OCI-LY7 (cell line): ENCODE measurements around the gene C1orf210. TPM values are rescaled to one million over a fixed set of nuclear protein-coding genes. Genes with fewer than 3 reads are reported as not detected.

Experiments used
- BruUV-seq: library from RNA; stranded (reverse); fragments of 400-500 nt; replicated peaks from 2 replicates; lab custom pipeline; 2021; lab: Mats Ljungman, UMichigan
- CTCF ChIA-PET: fragments of 300-600 bp; sonication (Branson Sonifier 250); formaldehyde crosslinking; loops from one replicate; lab custom pipeline; 2022; ENCODE audit warnings: antibody characterized with exemption; ENCODE audit not compliant: unreplicated experiment; lab: Charles Lee
- POLR2A ChIA-PET: fragments of 300-600 bp; sonication (Branson Sonifier 250); formaldehyde crosslinking; loops from one replicate; lab custom pipeline; 2022; ENCODE audit warnings: antibody characterized with exemption; lab: Charles Lee
- DNase-seq: peaks from one replicate; pipeline ENCODE4 v3.0.0-alpha.2; 2015; ENCODE audit warnings: low spot score
- H2AFZ ChIP-seq: fragments of 200-600 bp; sonication (generic), shearing (Covaris generic); 2 replicates; pipeline ENCODE4 v1.6.1; 2014; ENCODE audit warnings: mild to moderate bottlenecking, antibody characterized with exemption, low read length, moderate library complexity
- H3K27ac ChIP-seq: fragments of 200-600 bp; sonication (generic); 2 replicates; pipeline ENCODE4 v1.5.1; 2014; ENCODE audit warnings: mixed run types, low read depth, mild to moderate bottlenecking, moderate library complexity, low read length, inconsistent platforms; ENCODE audit not compliant: poor library complexity, severe bottlenecking
- H3K36me3 ChIP-seq: fragments of 200-600 bp; sonication (generic); 2 replicates; pipeline ENCODE4 v1.6.1; 2014; ENCODE audit warnings: mild to moderate bottlenecking, antibody characterized with exemption, low read length, moderate library complexity, mixed read lengths; ENCODE audit not compliant: insufficient read depth
- H3K4me1 ChIP-seq: fragments of 200-600 bp; sonication (generic); 2 replicates; pipeline ENCODE4 v1.5.1; 2014; ENCODE audit warnings: mild to moderate bottlenecking, low read length; ENCODE audit not compliant: insufficient read depth, poor library complexity, severe bottlenecking
- H3K4me2 ChIP-seq: fragments of 200-600 bp; sonication (generic); 2 replicates; pipeline ENCODE4 v1.6.1; 2014; ENCODE audit warnings: mild to moderate bottlenecking, low read length
- H3K4me3 ChIP-seq: fragments of 200-600 bp; sonication (generic); 2 replicates; pipeline ENCODE4 v1.5.1; 2014; ENCODE audit warnings: mild to moderate bottlenecking, low read depth, low read length; ENCODE audit not compliant: poor library complexity, severe bottlenecking
- H3K79me2 ChIP-seq: fragments of 200-600 bp; sonication (generic); 2 replicates; pipeline ENCODE4 v1.6.1; 2016; ENCODE audit warnings: low read depth, mild to moderate bottlenecking, low read length, moderate library complexity, mixed read lengths; ENCODE audit not compliant: insufficient read depth
- H3K9me2 ChIP-seq: fragments of 200-600 bp; sonication (generic); 2 replicates; pipeline ENCODE4 v1.6.1; 2016; ENCODE audit warnings: mild to moderate bottlenecking, low read length, mixed read lengths; ENCODE audit not compliant: insufficient read depth
- H3K9me3 ChIP-seq: fragments of 200-600 bp; sonication (generic); 2 replicates; pipeline ENCODE4 v1.6.1; 2014; ENCODE audit warnings: mild to moderate bottlenecking, mixed run types, low read length, mixed read lengths
- H4K20me1 ChIP-seq: fragments of 200-600 bp; sonication (generic); 2 replicates; pipeline ENCODE4 v1.6.1; 2014; ENCODE audit warnings: mild to moderate bottlenecking, antibody characterized with exemption, low read length, moderate library complexity, mixed read lengths; ENCODE audit not compliant: insufficient read depth
- CTCF ChIP-seq: fragments of 200-600 bp; sonication (generic); conservative IDR thresholded peaks from 2 replicates; pipeline ENCODE4 v1.5.1; 2014; ENCODE audit warnings: mild to moderate bottlenecking, antibody characterized with exemption, low read length, moderate library complexity, mixed read lengths
- EZH2phosphoT487 ChIP-seq: fragments of 200-600 bp; sonication (generic); IDR thresholded peaks from 2 replicates; pipeline ENCODE4 v1.6.1; 2018; ENCODE audit warnings: low read depth, borderline replicate concordance, mild to moderate bottlenecking, mixed run types, antibody characterized with exemption, low read length, moderate library complexity, mixed read lengths
- intact Hi-C: fragments of 100-400 bp; cut with micrococcal nuclease; formaldehyde crosslinking; loops from one replicate; pipeline ENCODE4 v1.10.0; 2022; ENCODE audit not compliant: unreplicated experiment
- total RNA-seq, 2 experiments: library from RNA; depleted of rRNA in 1 of 2; stranded (reverse); fragments of >200 nt in 1 of 2; shearing (Covaris generic) in 1 of 2; gene quantifications; 2 replicates each; pipeline ENCODE4 v1.2.3, GENCODE V29; 2014 to 2022

C1orf210 gene
- total RNA-seq, 2 experiments from 2014 or later, result not detected

GRCh38 chr1:43282220-43283195, 2.9 kb downstream of the C1orf210 start:
- CTCF ChIA-PET, result no interaction called here

GRCh38 chr1:43280692-43281091, 4.7 kb downstream of the C1orf210 start:
- Histone ChIP-seq H3K4me1 (no peaks in the 10 kb centered on the region), H3K9me2 (no peaks in the 10 kb centered on the region), H3K9me3 (no peaks in the 10 kb centered on the region), H3K36me3 (no peaks in the 10 kb centered on the region), H3K4me2 (no peak overlapping the region), H3K79me2 (no peaks in the 10 kb centered on the region), H4K20me1 (no peaks in the 10 kb centered on the region), H3K27ac (no peak overlapping the region), H3K4me3 (no peak overlapping the region), H2AFZ (no peak overlapping the region)
- no TSS peak for BruUV-seq
- TF ChIP-seq CTCF (no peak), EZH2phosphoT487 (no peak)
- CTCF ChIA-PET, result no interaction called here
- intact Hi-C loops, result no loop called here
- POLR2A ChIA-PET, result interaction anchor here (0.6 to 0.7 kb wide), 2 partner anchors 28 to 1679 kb away, joined by 3 to 4 read pairs; no protein-coding TSS in a partner anchor
- DNase-seq, result no peak

More at GRCh38 chr1:43282220-43283195, 2.9 kb downstream of the C1orf210 start:
- intact Hi-C loops, result no loop called here
- Histone ChIP-seq H3K9me3 (no peaks in the 10 kb centered on the region), H3K4me1 (no peaks in the 10 kb centered on the region), H3K4me3 (no peak overlapping the region), H3K27ac (no peak overlapping the region), H3K4me2 (no peak overlapping the region), H3K36me3 (no peaks in the 10 kb centered on the region), H4K20me1 (no peaks in the 10 kb centered on the region), H3K79me2 (no peaks in the 10 kb centered on the region), H3K9me2 (no peaks in the 10 kb centered on the region), H2AFZ (no peak overlapping the region)
- DNase-seq, result no peak
- TF ChIP-seq EZH2phosphoT487 (no peak), CTCF (no peak)
- POLR2A ChIA-PET, result interaction anchor here (1.1 kb wide), 1 partner anchor 43 kb away, joined by 3 read pairs; no protein-coding TSS in a partner anchor
- no TSS peak for BruUV-seq

- CTCF ChIA-PET, result interaction anchor here (0.9 kb wide), 1 partner anchor 88 kb away, joined by 3 read pairs; no protein-coding TSS in a partner anchor
- no TSS peak for BruUV-seq
- no peaks in the 10 kb centered on the region for H3K79me2 ChIP-seq
- no peaks in the 10 kb centered on the region for H3K9me2 ChIP-seq
- peaks cover 2% of the 10 kb centered on the region for H3K4me1 ChIP-seq
- no peak for DNase-seq
- H2AFZ ChIP-seq, result no peak overlapping the region
- intact Hi-C loops, result no loop called here
- H3K36me3 ChIP-seq, result no peaks in the 10 kb centered on the region
- H3K4me3 ChIP-seq, result no peak overlapping the region
- no peaks in the 10 kb centered on the region for H3K9me3 ChIP-seq
- POLR2A ChIA-PET, result no interaction called here
- no peak overlapping the region for H3K27ac ChIP-seq
- TF ChIP-seq CTCF, result no peak
- TF ChIP-seq EZH2phosphoT487, result no peak
- H4K20me1 ChIP-seq, result no peaks in the 10 kb centered on the region
- no peak overlapping the region for H3K4me2 ChIP-seq
These were observed 5.7 kb downstream of the C1orf210 start for GRCh38 chr1:43279666-43280065.
